BJ (cell line): Measurements from ENCODE around the gene SCIN. TPM values are rescaled to one million over a fixed set of nuclear protein-coding genes. Genes with fewer than 3 reads are reported as not detected.
A peak's percentile ranks its signal among the peaks of the same experiment; 100 is the strongest.

Source experiments
- CTCF ChIA-PET: fragments of 350-600 bp; formaldehyde crosslinking; extraction: SDS; loops from one replicate; lab custom pipeline; 2021; ENCODE audit warnings: antibody characterized with exemption, inconsistent platforms; lab: Yijun Ruan, JAX
- POLR2A ChIA-PET: fragments of 300-600 bp; sonication (Branson Sonifier 250); formaldehyde crosslinking; extraction: SDS; loops from one replicate; lab custom pipeline; 2021; ENCODE audit warnings: antibody characterized with exemption; lab: Charles Lee
- DNase-seq: peaks from one replicate; pipeline ENCODE4 v3.0.0-alpha.2; 2011; ENCODE audit warnings: low read depth
- H3K27me3 ChIP-seq: 2 replicates; pipeline ENCODE4 v1.6.0; 2011; ENCODE audit warnings: low read length; ENCODE audit not compliant: control insufficient read depth, insufficient read depth
- H3K36me3 ChIP-seq: 2 replicates; pipeline ENCODE4 v1.5.1; 2011; ENCODE audit warnings: low read length; ENCODE audit not compliant: control insufficient read depth, insufficient read depth
- H3K4me3 ChIP-seq: 2 replicates; pipeline ENCODE4 v1.5.1; 2011; ENCODE audit warnings: low read depth, mild to moderate bottlenecking, control low read depth, low read length
- CTCF ChIP-seq: IDR thresholded peaks from 2 replicates; pipeline ENCODE4 v1.5.1; 2011; ENCODE audit warnings: low read depth, mild to moderate bottlenecking, control low read depth, inconsistent platforms, low read length, moderate library complexity; ENCODE audit not compliant: insufficient read depth
- polyA plus RNA-seq: library from polyadenylated mRNA; depleted of rRNA; stranded (reverse); fragments of >200 nt; gene quantifications from 2 replicates; pipeline ENCODE4 v1.2.3, GENCODE V29; 2011

SCIN gene
- polyA plus RNA-seq, 1 experiment = 0.06 TPM

DNA sequence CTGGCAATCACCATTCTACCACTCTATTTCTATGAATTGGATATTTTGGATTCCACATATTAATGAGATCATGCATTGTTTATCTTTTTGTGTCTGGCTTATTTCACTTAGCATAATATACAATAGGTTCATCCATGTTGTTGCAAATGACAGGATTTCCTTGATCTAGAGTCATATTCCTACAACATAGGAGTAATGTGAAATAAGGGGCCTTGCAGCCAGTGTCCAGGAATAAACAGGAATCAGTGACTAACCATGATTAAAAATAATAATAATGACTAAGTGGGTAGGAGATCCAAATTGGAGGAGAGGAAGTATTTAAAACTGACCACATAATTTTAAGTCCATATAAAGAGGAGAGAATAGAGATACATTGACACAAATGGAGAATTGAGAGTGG is 49.9 kb downstream of the SCIN start:
- POLR2A ChIA-PET = no interaction called here
- no peak for DNase-seq
- CTCF ChIA-PET = interaction anchor here (0.6 to 4.1 kb wide), 2 partner anchors 12 to 95 kb away, joined by 3 to 35 read pairs; no protein-coding TSS in a partner anchor

GRCh38 chr7:12623223-12623622 is 52.7 kb downstream of the SCIN start:
- no peak for DNase-seq
- CTCF ChIA-PET = interaction anchor here (0.7 to 4.1 kb wide), 11 partner anchors 11 to 101 kb away, joined by 3 to 35 read pairs (median 4); no protein-coding TSS in a partner anchor

More for the DNA sequence above, 49.9 kb downstream of the SCIN start:
- Histone ChIP-seq H3K27me3 (no peaks in the 10 kb centered on the region), H3K4me3 (no peak overlapping the region), H3K36me3 (no peaks in the 10 kb centered on the region)
- no peak for TF ChIP-seq CTCF

DNA sequence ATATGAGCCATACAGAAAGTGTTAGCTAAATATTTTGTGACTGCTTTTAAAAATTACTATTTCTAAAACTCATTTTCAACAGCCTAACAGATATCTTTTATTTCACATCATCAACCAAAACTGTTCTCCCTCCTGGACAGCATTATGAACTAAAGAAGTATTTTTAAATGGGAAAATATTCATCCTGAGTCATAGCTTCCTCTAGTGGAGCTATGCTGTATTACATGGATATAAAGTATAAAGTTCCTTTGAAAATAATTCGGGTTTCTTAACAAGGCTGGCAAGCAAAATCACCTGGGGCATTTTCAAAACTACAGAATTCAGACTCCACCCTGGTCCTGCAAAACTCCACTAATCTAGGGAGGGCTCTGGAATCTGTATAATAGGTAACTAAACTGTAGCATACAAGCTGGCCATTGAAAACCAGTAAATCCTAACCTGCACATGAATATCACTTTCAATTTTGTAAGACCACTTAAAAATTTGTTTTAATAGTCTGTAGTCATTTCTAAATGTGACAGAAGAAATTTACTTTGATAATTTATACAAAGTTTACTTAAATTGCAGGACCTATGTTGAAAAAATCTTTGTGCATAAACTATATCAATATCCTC is 53.5 kb downstream of the SCIN start:
- ChIA-PET POLR2A (no interaction called here), CTCF (interaction anchor here (0.7 to 4.1 kb wide), 11 partner anchors 12 to 101 kb away, joined by 3 to 35 read pairs (median 4); no protein-coding TSS in a partner anchor)
- Histone ChIP-seq H3K27me3 (no peaks in the 10 kb centered on the region), H3K36me3 (no peaks in the 10 kb centered on the region), H3K4me3 (no peak overlapping the region)
- DNase-seq = no peak
- peak; percentile 75 for TF ChIP-seq CTCF

More at GRCh38 chr7:12623223-12623622, 52.7 kb downstream of the SCIN start:
- POLR2A ChIA-PET = no interaction called here
- H3K36me3 ChIP-seq = no peaks in the 10 kb centered on the region
- no peaks in the 10 kb centered on the region for H3K27me3 ChIP-seq
- TF ChIP-seq CTCF = no peak
- no peak overlapping the region for H3K4me3 ChIP-seq

DNA sequence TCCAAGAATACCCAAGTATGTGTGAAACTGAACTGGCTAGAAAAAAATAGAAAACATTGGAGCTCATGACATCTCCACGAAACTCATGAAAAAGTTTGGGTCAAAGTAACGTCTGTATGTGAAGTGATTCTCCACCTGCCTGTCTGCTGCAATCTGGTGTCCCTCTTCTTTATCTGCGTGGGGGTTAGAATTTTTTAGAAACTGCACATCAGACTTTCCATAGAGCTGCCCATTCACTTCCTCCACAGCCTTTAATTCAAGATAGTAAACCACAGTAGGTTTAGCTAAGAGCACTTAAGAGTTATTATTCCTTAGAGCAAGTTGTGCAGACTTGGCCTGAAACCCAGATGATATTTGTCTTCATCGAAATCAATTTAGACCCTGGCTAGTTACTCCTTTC is 55.3 kb downstream of the SCIN start:
- no peak for TF ChIP-seq CTCF
- DNase-seq = no peak
- H3K4me3 ChIP-seq = no peak overlapping the region
- no peaks in the 10 kb centered on the region for H3K36me3 ChIP-seq
- ChIA-PET POLR2A (no interaction called here), CTCF (interaction anchor here (1.4 to 2.2 kb wide), 4 partner anchors 13 to 637 kb away, joined by 3 to 13 read pairs (median 6); no protein-coding TSS in a partner anchor)
- no peaks in the 10 kb centered on the region for H3K27me3 ChIP-seq

GRCh38 chr7:12629816-12630512 is 59.4 kb downstream of the SCIN start:
- ChIA-PET POLR2A (no interaction called here), CTCF (no interaction called here)
- TF ChIP-seq CTCF = no peak
- H3K36me3 ChIP-seq = no peaks in the 10 kb centered on the region
- H3K27me3 ChIP-seq = no peaks in the 10 kb centered on the region
- DNase-seq = no peak
- no peak overlapping the region for H3K4me3 ChIP-seq
